HepG2 (cell line): Measurements from ENCODE around the gene CDHR5. TPM values are rescaled to one million over a fixed set of nuclear protein-coding genes. Genes with fewer than 3 reads are reported as not detected.
A peak's percentile ranks its signal among the peaks of the same experiment; 100 is the strongest.

ENCODE experiments used
- ARID2 ChIP-seq: sonication (generic); formaldehyde crosslinking; IDR thresholded peaks from 2 replicates; pipeline ENCODE4 v1.8.1; 2022; ENCODE audit warnings: mild to moderate bottlenecking, missing genetic modification reagents, borderline replicate concordance
- ARNT2 ChIP-seq: sonication (generic); formaldehyde crosslinking; IDR thresholded peaks from 2 replicates; pipeline ENCODE4 v1.8.0; 2022; ENCODE audit warnings: mild to moderate bottlenecking, low read depth, missing genetic modification reagents, moderate library complexity
- BATF2 ChIP-seq: sonication (generic); formaldehyde crosslinking; IDR thresholded peaks from 2 replicates; pipeline ENCODE4 v1.8.0; 2022; ENCODE audit warnings: mild to moderate bottlenecking, missing genetic modification reagents, moderate library complexity
- CBX5 ChIP-seq: sonication (generic); formaldehyde crosslinking; IDR thresholded peaks from 2 replicates; pipeline ENCODE4 v1.4.0; 2020; ENCODE audit warnings: missing genetic modification reagents, borderline replicate concordance
- CENPBD1 ChIP-seq: sonication (generic); formaldehyde crosslinking; IDR thresholded peaks from 2 replicates; pipeline ENCODE4 v1.8.0; 2022; ENCODE audit warnings: missing genetic modification reagents, low read depth, mild to moderate bottlenecking, borderline replicate concordance
- ESRRA ChIP-seq: sonication (generic); formaldehyde crosslinking; IDR thresholded peaks from 2 replicates; pipeline ENCODE4 v1.5.1; 2020; ENCODE audit warnings: mild to moderate bottlenecking, low read depth, missing genetic modification reagents
- ETV6 ChIP-seq: sonication (generic); formaldehyde crosslinking; conservative IDR thresholded peaks from 2 replicates; pipeline ENCODE4 v1.4.0; 2020; ENCODE audit warnings: missing genetic modification reagents
- GRHL1 ChIP-seq: sonication (generic); formaldehyde crosslinking; conservative IDR thresholded peaks from 2 replicates; pipeline ENCODE4 v1.8.0; 2022; ENCODE audit warnings: missing genetic modification reagents
- ISX ChIP-seq: sonication (generic); formaldehyde crosslinking; conservative IDR thresholded peaks from 2 replicates; pipeline ENCODE4 v1.5.0; 2020; ENCODE audit warnings: missing genetic modification reagents
- JARID2 ChIP-seq: sonication (generic); formaldehyde crosslinking; IDR thresholded peaks from 2 replicates; pipeline ENCODE4 v1.8.1; 2023; ENCODE audit warnings: missing genetic modification reagents, inconsistent platforms; ENCODE audit not compliant: insufficient replicate concordance
- KAT2B ChIP-seq: fragments of 150-350 bp; IDR thresholded peaks from 2 replicates; pipeline ENCODE4 v1.6.1; 2014; ENCODE audit warnings: low read depth, low read length, borderline replicate concordance
- MIXL1 ChIP-seq: IDR thresholded peaks from 2 replicates; pipeline ENCODE4 v1.6.1; 2016
- NFYB ChIP-seq: sonication (generic); formaldehyde crosslinking; IDR thresholded peaks from 2 replicates; pipeline ENCODE4 v1.4.0; 2020; ENCODE audit warnings: missing genetic modification reagents
- PRPF4 ChIP-seq: fragments of 200-400 bp; formaldehyde crosslinking; IDR thresholded peaks from 2 replicates; pipeline ENCODE4 v1.6.1; 2016; ENCODE audit warnings: low read length, low read depth; ENCODE audit not compliant: poor library complexity, severe bottlenecking
- SETDB1 ChIP-seq: sonication (generic); formaldehyde crosslinking; IDR thresholded peaks from 2 replicates; pipeline ENCODE4 v1.5.1; 2020; ENCODE audit warnings: missing genetic modification reagents, mild to moderate bottlenecking, borderline replicate concordance
- STAT5B ChIP-seq: sonication (generic); formaldehyde crosslinking; IDR thresholded peaks from 2 replicates; pipeline ENCODE4 v1.4.0; 2020; ENCODE audit warnings: missing genetic modification reagents
- ZBTB34 ChIP-seq: sonication (generic); formaldehyde crosslinking; IDR thresholded peaks from 2 replicates; pipeline ENCODE4 v1.8.0; 2022; ENCODE audit warnings: mild to moderate bottlenecking, missing genetic modification reagents
- ZMYM2 ChIP-seq: sonication (generic); formaldehyde crosslinking; IDR thresholded peaks from 2 replicates; pipeline ENCODE4 v1.8.0; 2022; ENCODE audit warnings: mild to moderate bottlenecking, missing genetic modification reagents
- ZMYM3 ChIP-seq: sonication (generic); formaldehyde crosslinking; IDR thresholded peaks from 2 replicates; pipeline ENCODE4 v1.5.1; 2020; ENCODE audit warnings: mild to moderate bottlenecking, missing genetic modification reagents
- ZNF121 ChIP-seq: sonication (generic); formaldehyde crosslinking; IDR thresholded peaks from 2 replicates; pipeline ENCODE4 v1.5.0; 2020; ENCODE audit warnings: mild to moderate bottlenecking, missing genetic modification reagents
- ZNF276 ChIP-seq: sonication (generic); formaldehyde crosslinking; IDR thresholded peaks from 2 replicates; pipeline ENCODE4 v1.4.0; 2020; ENCODE audit warnings: mild to moderate bottlenecking, low read depth, missing genetic modification reagents
- ZNF557 ChIP-seq: sonication (generic); formaldehyde crosslinking; IDR thresholded peaks from 2 replicates; pipeline ENCODE4 v1.4.0; 2020; ENCODE audit warnings: missing genetic modification reagents
- ZNF660 ChIP-seq: sonication (generic); formaldehyde crosslinking; IDR thresholded peaks from 2 replicates; pipeline ENCODE4 v1.5.1; 2020; ENCODE audit warnings: mild to moderate bottlenecking, low read depth, missing genetic modification reagents, borderline replicate concordance
- ZNF749 ChIP-seq: sonication (generic); formaldehyde crosslinking; IDR thresholded peaks from 2 replicates; pipeline ENCODE4 v1.8.0; 2022; ENCODE audit warnings: mild to moderate bottlenecking, missing genetic modification reagents, moderate library complexity, borderline replicate concordance
- polyA plus RNA-seq, 8 experiments: library from polyadenylated mRNA; depleted of rRNA in 3 of 8; stranded (reverse) in 7 of 8; unstranded in 1 of 8; fragments of >200 nt; fragmentation: Illumina TruSeq in 4 of 8; extraction: Trizol in 4 of 8; gene quantifications; 2 replicates each; pipeline versions ENCODE4 v1.2.1 to v1.2.3, GENCODE V29; 2011 to 2016; ENCODE audit warnings: low read depth in 4 of 8, missing spikeins in 1 of 8, mixed read lengths in 1 of 8; ENCODE audit not compliant: insufficient read depth in 1 of 8
- total RNA-seq, 5 experiments: library from RNA; depleted of rRNA; stranded (reverse); fragments of >200 nt; fragmentation: Illumina TruSeq; extraction: Trizol; gene quantifications; 2 replicates each; pipeline ENCODE4 v1.2.3, GENCODE V29; 2016; ENCODE audit warnings: low read depth in 1 of 5

Gene CDHR5
- total and polyA plus RNA-seq, 2 of the 13 experiments (the other 11 are each of a cell fraction or from before 2014, with no cell fraction given), result 0.46 to 0.71 TPM

- TF ChIP-seq GRHL1 (CRISPR knock-in tag) (no peak), ZNF749 (peak; percentile 60; the same call in 1 of the 2 replicates), KAT2B (no peak), SETDB1 (CRISPR knock-in tag) (no peak), ZNF557 (CRISPR knock-in tag) (no peak), NFYB (CRISPR knock-in tag) (no peak), ARID2 (CRISPR knock-in tag) (no peak), JARID2 (CRISPR knock-in tag) (no peak), CENPBD1 (CRISPR knock-in tag) (no peak), ZMYM2 (CRISPR knock-in tag) (peak; percentile 76), ZNF660 (CRISPR knock-in tag) (no peak), CBX5 (0 out of 2 replicates have a peak, but pooled peaks have one; percentile 23), ESRRA (CRISPR knock-in tag) (peak; percentile 88), STAT5B (CRISPR knock-in tag) (no peak), PRPF4 (no peak), ZMYM3 (peak; percentile 14; the same call in 1 of the 2 replicates), BATF2 (CRISPR knock-in tag) (no peak), ISX (CRISPR knock-in tag) (no peak), ZNF121 (CRISPR knock-in tag) (no peak), ZNF276 (CRISPR knock-in tag) (no peak), ZBTB34 (CRISPR knock-in tag) (no peak), ETV6 (no peak), ARNT2 (CRISPR knock-in tag) (no peak), MIXL1 (peak; percentile 46; the same call in 1 of the 2 replicates)
Measured at GRCh38 chr11:579830-580601, 44.7 kb downstream of the CDHR5 start (continued).
